ENCODE data around the gene SMARCC2. TPM values are rescaled to one million over a fixed set of nuclear protein-coding genes. Genes with fewer than 3 reads are reported as not detected.
A peak's percentile ranks its signal among the peaks of the same experiment; 100 is the strongest.

SMARCC2 gene
- total RNA-seq, 1 experiment from 2014 or later: 150 TPM

GRCh38 chr12:56172839-56173238 lies 16.4 kb downstream of the SMARCC2 start:
- CTCF ChIA-PET: interaction anchor here (0.6 kb wide), 1 partner anchor 44 kb away, joined by 4 read pairs; no protein-coding TSS in a partner anchor
- Mint-ChIP-seq H3K9me3 (ENCODE audit: low read depth, unreplicated experiment) (no peaks in the 10 kb centered on the region), H3K27me3 (ENCODE audit: unreplicated experiment) (no peaks in the 10 kb centered on the region), H3K4me1 (ENCODE audit: low read depth, unreplicated experiment) (no peaks in the 10 kb centered on the region), H3K27ac (ENCODE audit: unreplicated experiment) (no peak overlapping the region), H3K36me3 (ENCODE audit: insufficient read depth, unreplicated experiment) (peaks cover 73% of the 10 kb centered on the region), H3K4me3 (ENCODE audit: low read depth, unreplicated experiment) (no peak overlapping the region)
- no TSS peak for BruUV-seq (replicated peaks)
- intact Hi-C loops (cut with micrococcal nuclease; ENCODE audit: unreplicated experiment): no loop called here
- no peak for TF ChIP-seq CTCF (IDR thresholded peaks at IDR 0.05; ENCODE audit: unreplicated experiment)
- no peak for DNase-seq

GRCh38 chr12:56169229-56169759 lies 20.0 kb downstream of the SMARCC2 start:
- H3K4me1 Mint-ChIP-seq (ENCODE audit: low read depth, unreplicated experiment): no peaks in the 10 kb centered on the region
- CTCF ChIA-PET: no interaction called here
- no TSS peak for BruUV-seq (replicated peaks)
- intact Hi-C loops (cut with micrococcal nuclease; ENCODE audit: unreplicated experiment): no loop called here
- no peak for TF ChIP-seq CTCF (IDR thresholded peaks at IDR 0.05; ENCODE audit: unreplicated experiment)
- no peak overlapping the region for H3K4me3 Mint-ChIP-seq (ENCODE audit: low read depth, unreplicated experiment)
- no peaks in the 10 kb centered on the region for H3K27me3 Mint-ChIP-seq (ENCODE audit: unreplicated experiment)
- no peak overlapping the region for H3K27ac Mint-ChIP-seq (ENCODE audit: unreplicated experiment)
- no peak for DNase-seq
- H3K9me3 Mint-ChIP-seq (ENCODE audit: low read depth, unreplicated experiment): no peaks in the 10 kb centered on the region
- peaks cover 82% of the 10 kb centered on the region for H3K36me3 Mint-ChIP-seq (ENCODE audit: insufficient read depth, unreplicated experiment)

GRCh38 chr12:56165369-56165768 lies 23.9 kb downstream of the SMARCC2 start:
- BruUV-seq (replicated peaks): no TSS peak
- H3K9me3 Mint-ChIP-seq (ENCODE audit: low read depth, unreplicated experiment): no peaks in the 10 kb centered on the region
- CTCF ChIA-PET: no interaction called here
- H3K36me3 Mint-ChIP-seq (ENCODE audit: insufficient read depth, unreplicated experiment): peaks cover 95% of the 10 kb centered on the region
- intact Hi-C loops (cut with micrococcal nuclease; ENCODE audit: unreplicated experiment): no loop called here
- no peak for TF ChIP-seq CTCF (IDR thresholded peaks at IDR 0.05; ENCODE audit: unreplicated experiment)
- H3K27me3 Mint-ChIP-seq (ENCODE audit: unreplicated experiment): no peaks in the 10 kb centered on the region
- DNase-seq: no peak
- no peak overlapping the region for H3K27ac Mint-ChIP-seq (ENCODE audit: unreplicated experiment)
- H3K4me3 Mint-ChIP-seq (ENCODE audit: low read depth, unreplicated experiment): no peak overlapping the region
- peaks cover 13% of the 10 kb centered on the region for H3K4me1 Mint-ChIP-seq (ENCODE audit: low read depth, unreplicated experiment)

- Mint-ChIP-seq H3K27ac (ENCODE audit: unreplicated experiment) (peak overlapping the region; percentile 31), H3K4me3 (ENCODE audit: low read depth, unreplicated experiment) (no peak overlapping the region), H3K9me3 (ENCODE audit: low read depth, unreplicated experiment) (no peaks in the 10 kb centered on the region), H3K27me3 (ENCODE audit: unreplicated experiment) (no peaks in the 10 kb centered on the region), H3K4me1 (ENCODE audit: low read depth, unreplicated experiment) (peaks cover 23% of the 10 kb centered on the region), H3K36me3 (ENCODE audit: insufficient read depth, unreplicated experiment) (peaks cover 95% of the 10 kb centered on the region)
- no peak for TF ChIP-seq CTCF (IDR thresholded peaks at IDR 0.05; ENCODE audit: unreplicated experiment)
- no peak for DNase-seq
- no TSS peak for BruUV-seq (replicated peaks)
- CTCF ChIA-PET: no interaction called here
- intact Hi-C loops (cut with micrococcal nuclease; ENCODE audit: unreplicated experiment): no loop called here
These were observed 24.9 kb downstream of the SMARCC2 start for GRCh38 chr12:56164345-56164729.
